ENCODE data around the gene GPANK1.

DNA sequence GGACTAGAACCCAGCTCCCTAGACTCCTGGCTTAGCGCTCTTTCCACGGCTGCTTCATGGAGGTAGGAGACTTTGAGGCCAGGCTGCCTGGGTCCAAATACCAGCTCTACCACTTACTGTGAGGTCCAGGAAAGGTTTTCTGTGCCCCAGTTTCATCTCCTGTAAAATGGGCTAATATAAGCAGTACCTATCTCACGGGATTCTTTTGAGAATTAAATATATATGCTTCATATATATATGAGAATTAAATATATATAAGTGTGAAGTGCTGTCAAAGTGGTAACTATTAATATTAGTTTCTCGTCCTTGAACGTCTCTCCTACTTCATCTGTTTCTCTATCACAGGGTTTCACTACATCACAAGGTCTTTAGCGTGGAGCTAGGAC is 26.3 kb upstream of the GPANK1 start:
- TF ChIP-seq, protein P1, sequence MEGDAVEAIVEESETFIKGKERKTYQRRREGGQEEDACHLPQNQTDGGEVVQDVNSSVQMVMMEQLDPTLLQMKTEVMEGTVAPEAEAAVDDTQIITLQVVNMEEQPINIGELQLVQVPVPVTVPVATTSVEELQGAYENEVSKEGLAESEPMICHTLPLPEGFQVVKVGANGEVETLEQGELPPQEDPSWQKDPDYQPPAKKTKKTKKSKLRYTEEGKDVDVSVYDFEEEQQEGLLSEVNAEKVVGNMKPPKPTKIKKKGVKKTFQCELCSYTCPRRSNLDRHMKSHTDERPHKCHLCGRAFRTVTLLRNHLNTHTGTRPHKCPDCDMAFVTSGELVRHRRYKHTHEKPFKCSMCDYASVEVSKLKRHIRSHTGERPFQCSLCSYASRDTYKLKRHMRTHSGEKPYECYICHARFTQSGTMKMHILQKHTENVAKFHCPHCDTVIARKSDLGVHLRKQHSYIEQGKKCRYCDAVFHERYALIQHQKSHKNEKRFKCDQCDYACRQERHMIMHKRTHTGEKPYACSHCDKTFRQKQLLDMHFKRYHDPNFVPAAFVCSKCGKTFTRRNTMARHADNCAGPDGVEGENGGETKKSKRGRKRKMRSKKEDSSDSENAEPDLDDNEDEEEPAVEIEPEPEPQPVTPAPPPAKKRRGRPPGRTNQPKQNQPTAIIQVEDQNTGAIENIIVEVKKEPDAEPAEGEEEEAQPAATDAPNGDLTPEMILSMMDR (CRISPR knock-in tag; IDR thresholded peaks at IDR 0.05), result no peak
- TF ChIP-seq NFYB (CRISPR knock-in tag; IDR thresholded peaks at IDR 0.05) (no peak), POLR2AphosphoS5 (IDR thresholded peaks at IDR 0.05; ENCODE audit: low read depth, low read length) (no peak)
- TF ChIP-seq, protein P2, sequence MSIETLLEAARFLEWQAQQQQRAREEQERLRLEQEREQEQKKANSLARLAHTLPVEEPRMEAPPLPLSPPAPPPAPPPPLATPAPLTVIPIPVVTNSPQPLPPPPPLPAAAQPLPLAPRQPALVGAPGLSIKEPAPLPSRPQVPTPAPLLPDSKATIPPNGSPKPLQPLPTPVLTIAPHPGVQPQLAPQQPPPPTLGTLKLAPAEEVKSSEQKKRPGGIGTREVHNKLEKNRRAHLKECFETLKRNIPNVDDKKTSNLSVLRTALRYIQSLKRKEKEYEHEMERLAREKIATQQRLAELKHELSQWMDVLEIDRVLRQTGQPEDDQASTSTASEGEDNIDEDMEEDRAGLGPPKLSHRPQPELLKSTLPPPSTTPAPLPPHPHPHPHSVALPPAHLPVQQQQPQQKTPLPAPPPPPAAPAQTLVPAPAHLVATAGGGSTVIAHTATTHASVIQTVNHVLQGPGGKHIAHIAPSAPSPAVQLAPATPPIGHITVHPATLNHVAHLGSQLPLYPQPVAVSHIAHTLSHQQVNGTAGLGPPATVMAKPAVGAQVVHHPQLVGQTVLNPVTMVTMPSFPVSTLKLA (IDR thresholded peaks at IDR 0.05), result no peak

Data from HepG2 (cell line).